IPS-15b (cell line): Measurements from ENCODE around the gene EXOC6.
"Not testable (repeated sequence)": the region's sequence is repeated elsewhere in the genome, so short reads cannot be mapped to it uniquely, and the experiment has no call there.

ENCODE experiments used
- H3K27me3 ChIP-seq: one replicate; pipeline ENCODE4 v1.6.1; 2013; ENCODE audit warnings: low read length; ENCODE audit not compliant: control insufficient read depth, insufficient read depth
- H3K36me3 ChIP-seq: one replicate; pipeline ENCODE4 v1.6.1; 2013; ENCODE audit warnings: low read length; ENCODE audit not compliant: control insufficient read depth, insufficient read depth
- H3K4me1 ChIP-seq: one replicate; pipeline ENCODE4 v1.6.1; 2013; ENCODE audit warnings: mild to moderate bottlenecking, low read length; ENCODE audit not compliant: control insufficient read depth, insufficient read depth
- H3K4me3 ChIP-seq: one replicate; pipeline ENCODE4 v1.5.1; 2013; ENCODE audit warnings: low read depth, low read length
- H3K9ac ChIP-seq: one replicate; pipeline ENCODE4 v1.6.1; 2013; ENCODE audit warnings: low read depth, mild to moderate bottlenecking, low read length
- H3K9me3 ChIP-seq: one replicate; pipeline ENCODE4 v1.6.1; 2013; ENCODE audit warnings: mild to moderate bottlenecking, low read length; ENCODE audit not compliant: control insufficient read depth, insufficient read depth

The EXOC6 gene

GRCh38 chr10:93099670-93100069, 251.3 kb downstream of the EXOC6 start:
- no peaks in the 10 kb centered on the region for H3K27me3 ChIP-seq
- H3K9me3 ChIP-seq: no peaks in the 10 kb centered on the region
- no peak overlapping the region for H3K4me3 ChIP-seq
- H3K4me1 ChIP-seq: no peaks in the 10 kb centered on the region
- H3K9ac ChIP-seq: no peak overlapping the region
- H3K36me3 ChIP-seq: no peaks in the 10 kb centered on the region

DNA sequence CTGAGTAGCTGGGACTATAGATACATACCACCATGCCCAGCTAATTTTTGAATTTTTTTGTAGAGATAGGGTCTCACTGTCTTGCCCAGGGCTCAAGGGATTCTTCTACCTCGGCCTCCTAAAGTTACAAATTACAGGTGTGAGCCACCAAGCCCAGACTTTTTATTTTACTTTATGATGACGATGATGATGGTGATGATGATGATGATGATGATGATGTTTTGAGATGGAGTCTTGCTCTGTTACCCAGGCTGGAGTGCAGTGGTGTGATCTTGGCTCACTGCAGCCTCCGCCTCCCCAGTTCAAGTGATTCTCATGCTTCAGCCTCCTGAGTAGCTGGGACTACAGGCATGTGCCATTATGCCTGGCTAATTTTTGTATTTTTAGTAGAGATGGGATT, 252.8 kb downstream of the EXOC6 start:
- not testable (repeated sequence) for H3K27me3 ChIP-seq, H3K9me3 ChIP-seq, H3K9ac ChIP-seq, H3K36me3 ChIP-seq, H3K4me1 ChIP-seq, H3K4me3 ChIP-seq

GRCh38 chr10:93103953-93104352, 255.6 kb downstream of the EXOC6 start:
- no peaks in the 10 kb centered on the region for H3K9me3 ChIP-seq
- H3K36me3 ChIP-seq: no peaks in the 10 kb centered on the region
- H3K27me3 ChIP-seq: no peaks in the 10 kb centered on the region
- no peaks in the 10 kb centered on the region for H3K4me1 ChIP-seq
- no peak overlapping the region for H3K4me3 ChIP-seq
- H3K9ac ChIP-seq: no peak overlapping the region

- H3K4me3 ChIP-seq: no peak overlapping the region
- no peaks in the 10 kb centered on the region for H3K9me3 ChIP-seq
- H3K9ac ChIP-seq: no peak overlapping the region
- no peaks in the 10 kb centered on the region for H3K27me3 ChIP-seq
- H3K4me1 ChIP-seq: peaks cover 2% of the 10 kb centered on the region
- H3K36me3 ChIP-seq: no peaks in the 10 kb centered on the region
Observed at GRCh38 chr10:93106631-93107072, 258.3 kb downstream of the EXOC6 start.
